GM18858 (cell line): ENCODE results near the gene STIMATE.

Source experiments
- ATAC-seq: cut with Tn5 transposase; IDR thresholded peaks from one replicate; pipeline ENCODE4 v1.9.1; 2021; ENCODE audit not compliant: unreplicated experiment

Gene STIMATE

GRCh38 chr3:52843108-52843865 lies 54.1 kb downstream of the STIMATE start:
- ATAC-seq: no peak

GRCh38 chr3:52842424-52842823 lies 54.9 kb downstream of the STIMATE start:
- ATAC-seq: no peak

- no peak for ATAC-seq
Observed at GRCh38 chr3:52841981-52842340, 55.4 kb downstream of the STIMATE start.

GRCh38 chr3:52841211-52841980 lies 56.0 kb downstream of the STIMATE start:
- ATAC-seq: no peak

GRCh38 chr3:52839892-52840545 lies 57.3 kb downstream of the STIMATE start:
- no peak for ATAC-seq

GRCh38 chr3:52839268-52839575 lies 58.1 kb downstream of the STIMATE start:
- no peak for ATAC-seq

GRCh38 chr3:52838561-52839267 lies 58.6 kb downstream of the STIMATE start:
- ATAC-seq: no peak

- no peak for ATAC-seq
Observed at GRCh38 chr3:52836986-52837385, 60.4 kb downstream of the STIMATE start.

GRCh38 chr3:52836471-52836845 lies 60.9 kb downstream of the STIMATE start:
- ATAC-seq: no peak

- ATAC-seq: no peak
Observed at GRCh38 chr3:52835766-52836470, 61.4 kb downstream of the STIMATE start.

- ATAC-seq: no peak
Observed at GRCh38 chr3:52834871-52835501, 62.4 kb downstream of the STIMATE start, which contains the start of gene MUSTN1. Gene MUSTN1 (minus strand): TSS chr3:52835019. CDS start chr3:52834948, 71 bp downstream.

- ATAC-seq: no peak
Observed at GRCh38 chr3:52833202-52833601, 64.1 kb downstream of the STIMATE start.

GRCh38 chr3:52831500-52832301 lies 65.6 kb downstream of the STIMATE start:
- no peak for ATAC-seq

- ATAC-seq: no peak
Observed at GRCh38 chr3:52830535-52831258, 66.7 kb downstream of the STIMATE start, which contains the start of gene ITIH4. Gene ITIH4 (minus strand): TSS chr3:52830672. CDS start chr3:52830642, 30 bp downstream.

GRCh38 chr3:52829906-52830463 lies 67.4 kb downstream of the STIMATE start:
- ATAC-seq: no peak

- no peak for ATAC-seq
Observed at GRCh38 chr3:52829482-52829881, 67.9 kb downstream of the STIMATE start.

GRCh38 chr3:52827866-52828376 lies 69.4 kb downstream of the STIMATE start:
- no peak for ATAC-seq

GRCh38 chr3:52827441-52827840 lies 69.9 kb downstream of the STIMATE start:
- no peak for ATAC-seq
